Esophagus squamous epithelium (tissue), 4 donors: ENCODE results near the gene CTNNA1.

Experiments used
- CTCF ChIP-seq, 6 experiments: fragments of 450-650 bp in 4 of 6; fragments of 200-600 bp in 2 of 6; sonication (generic) in 2 of 6; IDR thresholded peaks; one replicate each; pipeline ENCODE4 v1.5.1; 2016 to 2019; ENCODE audit warnings: antibody characterized with exemption in 6 of 6, mild to moderate bottlenecking in 4 of 6, moderate library complexity in 4 of 6
- POLR2A ChIP-seq, 4 donors: fragments of 450-650 bp; IDR thresholded peaks; one replicate each; pipeline ENCODE4 v1.6.1; 2017; ENCODE audit warnings: antibody characterized with exemption in 4 of 4, mild to moderate bottlenecking in 4 of 4, moderate library complexity in 3 of 4

GRCh38 chr5:138945421-138946240 is 192.4 kb downstream of the CTNNA1 start:
- TF ChIP-seq CTCF (IDR thresholded peaks at IDR 0.05) (no peak), POLR2A (IDR thresholded peaks at IDR 0.05) (no peak)
